GM18870 (cell line): Measurements from ENCODE around the gene ITIH1.
"Not testable (repeated sequence)": the region's sequence is repeated elsewhere in the genome, so short reads cannot be mapped to it uniquely, and the experiment has no call there.

Source experiments
- ATAC-seq: cut with Tn5 transposase; IDR thresholded peaks from one replicate; pipeline ENCODE4 v1.9.1; 2021; ENCODE audit warnings: moderate library complexity; ENCODE audit not compliant: unreplicated experiment

The ITIH1 gene

DNA sequence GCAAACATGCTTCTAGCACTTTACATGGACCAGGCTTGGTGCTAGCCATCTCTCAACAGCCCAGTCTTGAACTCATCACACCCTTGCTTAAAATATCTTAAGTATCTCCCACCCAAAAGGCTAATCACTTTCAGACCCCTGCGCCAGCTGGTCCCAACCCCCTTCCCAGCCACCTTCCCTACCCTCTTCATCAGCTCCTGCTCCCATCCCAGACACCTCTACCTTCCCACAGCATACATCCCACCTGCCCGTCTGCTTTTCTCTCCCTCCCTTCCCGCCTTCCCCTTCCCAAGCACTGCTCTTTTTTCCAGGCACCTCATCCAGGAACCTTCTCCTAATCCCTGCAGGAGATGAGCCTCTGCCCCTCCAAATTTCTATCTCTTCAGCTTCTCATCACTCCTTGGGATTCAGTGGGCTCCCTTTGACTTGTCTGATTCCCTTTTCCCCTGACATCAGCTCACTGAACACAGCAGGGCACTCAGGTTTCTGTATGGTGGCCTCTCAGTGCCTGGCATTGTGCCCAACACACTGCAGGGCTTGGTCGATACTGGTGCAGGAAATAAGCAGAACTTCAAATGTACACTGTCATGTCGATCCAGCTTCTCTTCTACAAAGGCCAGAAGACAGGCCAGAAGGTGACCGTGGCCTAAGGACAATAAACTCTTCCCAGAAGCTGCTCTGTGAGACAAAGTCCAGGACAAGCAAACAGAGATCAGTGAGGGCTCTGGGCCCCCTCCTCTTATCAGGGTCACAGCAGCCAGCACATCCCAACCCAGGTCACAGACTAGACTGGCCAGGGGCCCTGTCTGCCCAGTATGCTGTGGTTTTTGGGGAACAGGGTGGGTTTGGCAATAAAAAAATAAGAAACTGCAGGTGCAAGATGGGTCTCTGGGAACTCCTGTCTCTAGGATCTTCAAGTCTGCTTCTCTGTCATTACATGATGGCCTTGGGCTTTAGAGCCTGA is 2.2 kb upstream of the ITIH1 start:
- no peak for ATAC-seq

DNA sequence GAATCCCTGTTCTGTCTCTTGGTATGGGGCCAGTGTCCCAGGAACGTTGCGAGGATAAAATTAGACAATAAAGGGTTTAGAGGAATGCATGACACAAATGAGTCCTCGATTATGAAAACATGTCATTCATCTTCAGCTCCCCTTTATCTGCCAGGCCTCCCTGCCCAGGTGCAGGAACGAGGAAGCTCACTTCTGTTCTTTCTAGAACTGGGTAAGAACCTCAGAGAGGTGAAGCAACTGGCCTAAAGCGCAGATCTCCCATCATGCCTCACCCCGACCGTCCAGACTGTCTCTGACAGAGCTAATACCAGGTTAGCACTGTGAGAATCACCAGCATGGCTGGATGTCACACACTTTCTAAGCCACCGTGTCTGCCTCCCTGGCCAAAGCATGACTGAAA is 1.5 kb upstream of the ITIH1 start:
- ATAC-seq: no peak

DNA sequence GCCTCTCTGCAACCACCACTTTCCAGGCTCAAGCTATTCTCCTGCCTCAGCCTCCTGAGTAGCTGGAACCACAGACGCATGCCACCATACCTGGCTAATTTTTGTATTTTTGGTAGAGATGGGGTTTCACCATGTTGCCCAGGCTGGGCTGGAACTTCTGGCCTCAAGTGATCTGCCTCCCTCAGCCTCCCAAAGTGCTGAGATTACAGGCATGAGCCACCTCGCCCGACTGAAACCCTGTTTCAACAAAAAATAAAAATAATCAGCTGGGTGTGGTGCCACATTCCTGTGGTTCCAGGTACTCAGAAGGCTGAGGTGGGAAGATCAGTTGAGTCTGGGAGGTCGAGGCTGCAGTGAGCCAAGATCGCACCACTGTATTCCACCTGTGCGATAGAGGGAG is 913 bp upstream of the ITIH1 start:
- not testable (repeated sequence) for ATAC-seq

- ATAC-seq: no peak
These were observed 783 bp downstream of the ITIH1 start for GRCh38 chr3:52777959-52778805.

DNA sequence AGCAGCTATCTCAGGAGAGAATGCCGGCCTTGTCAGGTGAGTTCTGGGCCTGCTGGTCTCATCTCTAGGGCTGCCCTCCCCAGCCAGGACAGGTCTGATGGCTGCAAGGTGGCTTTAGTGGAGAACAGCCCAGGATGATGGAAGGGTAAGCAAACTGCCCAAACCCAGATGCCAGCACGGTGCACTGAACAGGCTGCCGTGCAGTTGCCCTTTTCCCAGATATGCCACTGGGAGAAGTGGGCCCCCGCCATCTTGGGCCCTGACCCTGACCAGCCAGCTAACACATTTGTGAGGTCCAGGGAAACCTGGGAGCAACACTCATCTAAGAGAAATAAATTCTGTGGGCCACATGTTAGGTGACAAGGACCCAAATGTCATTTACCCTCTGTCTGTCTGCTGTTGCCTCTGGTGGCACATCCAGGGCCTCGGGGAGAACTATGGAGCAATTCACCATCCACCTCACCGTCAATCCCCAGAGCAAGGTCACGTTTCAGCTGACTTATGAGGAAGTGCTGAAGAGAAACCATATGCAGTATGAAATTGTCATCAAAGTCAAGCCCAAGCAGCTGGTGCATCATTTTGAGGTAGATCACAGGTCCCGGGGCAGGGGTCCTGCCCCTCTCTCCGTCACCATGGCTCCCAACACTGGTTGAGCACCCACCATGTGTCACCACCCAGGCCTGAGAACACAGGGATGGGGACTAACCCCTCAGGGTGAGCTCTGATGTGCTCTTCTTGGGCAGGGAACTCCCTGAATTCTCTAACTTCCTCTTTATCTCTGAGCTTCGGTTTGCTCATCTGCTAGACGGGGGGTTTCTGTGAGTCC is 1.8 kb downstream of the ITIH1 start:
- ATAC-seq: no peak

- ATAC-seq: no peak
These were observed 2.6 kb downstream of the ITIH1 start for GRCh38 chr3:52779837-52780585.

DNA sequence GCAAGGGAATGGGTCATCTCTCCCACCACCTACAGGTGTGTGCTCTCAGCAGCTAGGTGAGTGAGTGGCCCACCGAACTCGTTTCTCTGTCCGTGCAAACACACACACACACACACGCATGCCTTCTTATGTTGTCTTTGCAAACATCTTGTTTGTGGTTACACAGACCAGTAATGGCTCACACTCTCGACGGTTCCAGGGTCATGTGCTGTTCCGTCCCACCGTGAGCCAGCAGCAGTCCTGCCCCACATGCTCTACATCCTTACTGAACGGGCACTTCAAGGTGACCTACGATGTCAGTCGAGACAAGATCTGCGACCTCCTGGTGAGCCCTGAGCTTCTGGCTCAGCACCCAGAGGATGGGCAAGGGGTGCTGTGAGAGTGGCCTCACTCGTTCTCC is 4.3 kb downstream of the ITIH1 start:
- no peak for ATAC-seq

- ATAC-seq: no peak
These were observed 5.2 kb downstream of the ITIH1 start for GRCh38 chr3:52782412-52783210.

DNA sequence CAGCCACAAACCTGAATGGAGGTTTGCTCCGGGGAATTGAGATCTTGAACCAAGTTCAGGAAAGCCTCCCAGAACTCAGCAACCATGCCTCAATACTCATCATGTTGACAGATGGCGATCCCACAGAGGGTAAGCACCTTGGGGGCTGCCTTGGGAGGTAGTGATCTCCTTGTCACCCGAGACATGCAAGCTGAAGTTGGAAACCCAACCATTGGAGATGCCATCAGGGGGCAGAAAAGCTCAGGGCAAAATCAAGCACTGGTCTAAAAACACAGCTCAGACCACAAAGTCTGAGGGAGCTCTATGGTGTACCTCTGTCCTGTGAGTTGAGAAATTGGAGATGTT is 5.8 kb downstream of the ITIH1 start:
- no peak for ATAC-seq

DNA sequence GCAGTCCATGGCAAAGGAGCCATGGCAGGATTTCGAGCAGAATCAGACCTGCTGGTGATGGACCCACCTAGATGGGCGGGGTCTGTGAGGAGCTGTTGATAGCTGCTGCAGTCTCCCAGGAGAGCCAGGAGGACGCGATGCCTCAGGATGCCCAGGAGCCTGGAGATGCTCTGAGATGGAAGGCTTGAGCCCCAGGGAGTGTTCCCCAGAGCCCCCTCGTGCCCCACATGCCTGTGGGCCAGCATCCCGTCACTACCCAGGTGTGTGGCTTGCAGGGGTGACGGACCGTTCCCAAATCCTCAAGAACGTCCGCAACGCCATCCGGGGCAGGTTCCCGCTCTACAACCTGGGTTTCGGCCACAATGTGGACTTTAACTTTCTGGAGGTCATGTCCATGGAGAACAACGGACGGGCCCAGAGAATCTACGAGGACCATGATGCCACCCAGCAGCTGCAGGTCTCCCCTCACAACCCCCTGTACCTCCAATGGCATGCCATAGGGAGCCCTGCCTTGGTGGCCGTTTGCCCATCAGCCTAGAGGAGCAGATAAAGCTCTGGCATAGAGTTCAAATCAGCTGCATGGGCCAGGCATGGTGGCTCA is 6.7 kb downstream of the ITIH1 start:
- ATAC-seq: no peak

DNA sequence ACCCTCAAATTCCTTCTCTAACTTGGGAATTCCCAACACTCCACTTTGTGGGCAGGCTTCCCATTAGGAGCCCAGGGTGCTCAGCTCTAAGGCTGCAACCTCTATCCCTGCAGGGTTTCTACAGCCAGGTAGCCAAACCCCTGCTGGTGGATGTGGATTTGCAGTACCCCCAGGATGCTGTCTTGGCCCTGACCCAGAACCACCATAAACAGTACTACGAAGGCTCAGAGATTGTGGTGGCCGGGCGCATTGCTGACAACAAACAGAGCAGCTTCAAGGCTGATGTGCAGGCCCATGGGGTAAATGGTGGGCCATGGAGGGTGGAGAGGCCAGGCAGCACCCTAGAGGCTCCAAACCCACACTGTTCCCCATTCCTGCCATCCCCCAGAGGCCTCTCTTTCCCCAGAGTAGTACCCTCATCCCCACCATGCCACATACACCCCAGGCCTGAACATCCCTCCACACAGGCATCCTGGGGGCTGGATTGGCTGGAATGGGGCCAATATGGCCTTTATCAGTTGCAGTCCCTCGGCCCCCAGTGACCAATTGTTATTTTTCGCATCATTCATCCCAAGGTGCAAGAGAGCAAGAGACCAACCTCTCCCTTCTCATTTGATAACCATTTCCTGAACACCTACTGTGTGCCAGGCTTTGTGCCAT is 7.7 kb downstream of the ITIH1 start:
- no peak for ATAC-seq

DNA sequence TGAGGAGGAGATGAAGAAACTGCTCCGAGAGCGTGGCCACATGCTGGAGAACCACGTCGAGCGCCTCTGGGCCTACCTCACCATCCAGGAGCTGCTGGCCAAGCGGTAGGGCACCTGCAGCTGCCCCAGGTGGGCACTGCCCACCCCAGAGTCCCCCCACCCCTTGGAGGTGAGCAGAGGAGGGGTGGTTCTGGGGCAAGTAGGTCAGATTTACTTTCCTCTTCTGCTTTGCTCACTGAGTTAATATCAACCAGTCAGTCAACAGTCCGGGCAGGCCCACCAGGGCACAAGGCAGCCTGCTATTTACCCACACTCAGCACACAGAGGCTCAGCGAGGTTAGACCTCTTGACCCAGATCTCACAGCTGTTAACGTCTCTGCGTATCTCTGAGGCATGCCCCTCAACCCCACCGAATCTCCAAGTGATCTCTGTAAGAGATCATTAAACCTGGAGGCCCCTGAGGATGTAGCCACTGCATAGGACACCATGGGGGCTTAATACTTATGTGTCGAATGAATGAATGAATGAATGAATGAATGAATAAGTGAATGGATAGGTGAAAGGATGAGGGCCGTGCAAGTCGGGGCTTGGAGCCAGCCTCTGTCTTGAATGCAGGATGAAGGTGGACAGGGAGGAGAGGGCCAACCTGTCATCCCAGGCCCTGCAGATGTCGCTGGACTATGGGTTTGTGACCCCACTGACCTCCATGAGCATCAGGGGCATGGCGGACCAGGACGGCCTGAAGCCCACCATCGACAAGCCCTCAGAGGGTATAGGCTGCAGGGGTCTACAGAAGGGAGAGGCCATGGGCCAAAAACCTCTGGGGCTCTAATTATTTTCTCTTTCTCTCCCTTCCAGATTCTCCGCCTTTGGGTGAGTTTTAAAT is 9.2 kb downstream of the ITIH1 start:
- ATAC-seq: no peak

- no peak for ATAC-seq
These were observed 9.8 kb downstream of the ITIH1 start for GRCh38 chr3:52787246-52787645.

DNA sequence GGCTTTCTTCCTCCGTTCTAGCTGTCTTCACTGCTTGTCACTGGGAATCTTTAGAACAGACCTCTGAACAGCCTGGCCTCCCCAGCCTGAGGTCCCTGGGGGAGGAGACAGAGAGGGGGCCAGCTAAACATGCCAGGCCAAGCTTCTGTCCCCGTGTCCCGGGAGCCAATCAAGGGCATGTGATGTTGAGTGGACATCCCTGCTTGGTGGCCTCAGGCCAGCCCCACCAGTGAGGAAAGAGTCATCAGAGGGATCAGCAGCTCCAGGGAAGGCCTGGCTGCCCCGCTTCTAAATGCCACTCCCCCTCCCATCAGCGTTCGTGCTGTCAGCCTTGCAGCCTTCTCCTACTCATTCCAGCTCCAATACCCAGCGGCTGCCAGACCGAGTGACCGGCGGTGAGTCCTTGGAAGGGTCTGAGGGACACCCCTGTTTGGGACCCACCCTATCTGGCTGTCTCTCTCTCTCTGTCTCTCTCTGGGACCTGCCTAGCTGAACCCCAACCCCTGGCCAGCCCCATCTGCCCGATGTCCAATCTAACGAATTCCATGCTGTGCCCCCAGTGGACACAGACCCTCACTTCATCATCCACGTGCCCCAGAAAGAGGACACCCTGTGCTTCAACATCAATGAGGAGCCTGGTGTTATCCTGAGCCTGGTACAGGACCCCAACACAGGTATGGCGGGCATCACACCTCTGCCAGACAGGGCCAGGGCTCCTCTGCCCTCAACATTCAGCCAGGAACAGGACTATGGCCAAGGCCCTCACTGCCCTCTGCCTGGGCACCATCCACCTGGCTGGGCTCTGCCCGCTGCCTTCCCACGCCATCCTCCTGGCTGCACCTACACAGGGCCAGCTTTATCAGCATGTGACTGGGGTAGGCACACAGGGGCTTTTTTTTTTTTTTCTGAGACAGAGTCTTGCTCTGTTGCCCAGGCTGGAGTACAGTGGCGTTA is 10.6 kb downstream of the ITIH1 start:
- ATAC-seq: no peak

DNA sequence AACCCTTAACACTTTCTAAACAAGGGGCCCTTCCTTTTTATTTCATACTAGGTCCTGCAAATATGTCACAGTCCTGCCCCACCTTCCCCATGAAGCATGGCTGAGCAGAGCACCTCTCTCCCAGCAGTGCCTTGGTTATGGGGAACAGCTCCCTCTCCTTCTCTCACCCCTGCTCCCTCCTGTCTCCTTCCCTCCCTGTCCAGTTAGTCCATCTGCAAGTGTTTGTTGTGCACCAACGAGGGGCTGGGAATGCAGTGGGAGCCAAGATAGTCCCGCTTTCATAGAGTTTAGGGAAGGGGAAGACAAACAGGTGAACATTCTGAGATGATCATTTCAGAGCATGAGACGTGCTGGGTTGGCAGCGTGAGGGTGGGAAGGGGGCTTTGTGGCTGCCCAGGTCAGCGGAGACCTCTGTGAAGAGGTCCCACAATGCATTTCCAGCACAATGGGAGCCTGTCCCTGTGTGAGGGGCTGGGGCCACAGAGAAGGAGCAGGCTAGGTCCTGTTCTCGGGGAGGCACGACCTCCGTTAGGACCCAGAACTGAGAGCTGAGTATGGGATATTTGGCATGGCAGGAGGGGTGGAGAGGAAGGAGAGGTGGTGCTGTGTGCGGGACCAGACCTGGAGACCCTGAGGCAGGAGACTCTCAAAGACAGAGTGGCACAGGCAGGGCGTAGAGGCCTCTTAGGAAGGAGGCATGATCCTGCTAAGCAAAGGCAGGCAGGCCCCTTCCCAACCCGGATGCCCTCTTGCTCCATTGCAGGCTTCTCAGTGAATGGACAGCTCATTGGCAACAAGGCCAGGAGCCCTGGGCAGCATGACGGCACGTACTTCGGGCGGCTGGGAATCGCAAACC is 11.7 kb downstream of the ITIH1 start:
- no peak for ATAC-seq

DNA sequence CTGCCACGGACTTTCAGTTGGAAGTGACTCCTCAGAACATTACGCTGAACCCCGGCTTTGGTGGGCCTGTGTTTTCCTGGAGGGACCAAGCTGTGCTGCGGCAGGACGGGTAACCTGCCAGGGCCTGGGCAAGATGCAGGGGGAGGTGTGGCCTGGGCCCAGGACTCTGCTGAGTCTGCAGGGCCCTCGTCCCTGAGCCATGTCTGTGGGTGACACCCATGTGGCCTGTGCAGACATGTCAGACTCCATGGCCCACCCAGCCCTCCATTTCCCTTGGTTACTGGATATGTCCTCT is 12.3 kb downstream of the ITIH1 start:
- no peak for ATAC-seq
